Measurements from ENCODE around the gene SH3PXD2A. TPM values are rescaled to one million over a fixed set of nuclear protein-coding genes. Genes with fewer than 3 reads are reported as not detected.
"Not testable (repeated sequence)": the region's sequence is repeated elsewhere in the genome, so short reads cannot be mapped to it uniquely, and the experiment has no call there.

Gene SH3PXD2A
- total RNA-seq, 1 experiment from 2014 or later: 3.4 TPM

DNA sequence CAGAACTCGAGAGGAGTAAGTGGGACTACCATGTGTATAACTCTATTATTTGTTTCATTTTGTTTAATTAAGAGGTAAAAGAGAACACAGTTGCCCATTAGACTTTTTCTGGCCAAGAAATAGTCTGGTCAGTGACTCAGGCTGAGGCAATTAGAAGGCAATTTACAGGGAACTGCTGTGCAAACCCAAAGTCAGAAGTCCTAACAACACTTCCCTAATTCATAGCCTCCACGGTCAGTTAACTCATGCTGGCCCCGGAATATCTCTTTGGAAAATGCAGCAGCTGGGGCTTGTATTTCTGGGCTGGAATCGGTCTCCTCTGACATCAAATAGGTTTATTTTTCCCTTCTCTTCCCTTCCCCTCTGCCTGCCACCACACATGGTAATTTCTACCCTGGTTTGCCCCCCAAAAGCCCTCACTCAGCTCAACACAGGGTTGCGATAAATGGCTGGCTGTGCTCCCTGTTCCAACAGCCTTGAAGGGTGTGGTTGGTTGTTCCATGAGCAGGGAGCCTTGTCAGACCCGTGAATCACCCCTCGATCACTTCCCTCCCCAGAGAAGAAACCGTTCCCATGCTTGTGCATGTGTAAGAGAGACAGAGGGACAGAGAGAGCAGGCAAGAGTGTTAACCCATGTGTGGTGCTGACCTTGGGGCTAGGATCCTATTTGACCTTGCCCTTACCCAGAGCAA, 5.3 kb downstream of the SH3PXD2A start:
- DNase-seq (ENCODE audit: low read depth): peak; percentile 90

DNA sequence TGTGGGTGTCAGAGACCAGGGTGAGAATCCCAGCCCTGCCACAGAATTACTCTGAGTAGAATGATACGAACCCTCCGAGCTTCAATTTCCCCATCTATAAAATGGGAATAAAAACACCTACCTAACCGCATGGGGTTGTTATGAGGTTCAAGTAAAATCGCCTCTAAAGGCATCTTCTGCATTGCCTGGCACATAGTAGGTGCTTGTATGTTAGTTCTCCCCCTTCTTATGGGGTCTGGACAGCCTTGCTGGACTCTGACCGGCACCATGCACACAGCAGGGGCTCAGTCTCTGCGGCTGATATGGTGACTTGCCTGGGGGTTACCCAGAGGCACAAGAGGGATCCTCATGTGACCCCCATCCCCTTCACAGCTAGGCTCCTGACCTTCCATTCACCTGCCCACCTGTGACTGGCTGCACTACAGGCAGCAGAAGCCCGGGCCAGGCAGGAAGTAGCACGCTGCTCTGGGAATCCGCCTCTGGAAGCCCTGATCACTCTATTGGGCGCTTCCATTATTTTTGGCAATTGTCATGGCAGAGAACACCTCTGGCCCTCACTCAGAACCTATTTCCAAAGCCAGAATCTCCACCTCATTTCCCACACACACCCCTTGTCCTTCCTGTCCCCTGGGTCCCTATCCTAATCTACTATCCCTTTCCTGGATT, 6.0 kb downstream of the SH3PXD2A start:
- peak; percentile 22 for DNase-seq (ENCODE audit: low read depth)

- DNase-seq (ENCODE audit: low read depth): peak; percentile 17
These were observed 7.4 kb downstream of the SH3PXD2A start for GRCh38 chr10:103847909-103848468.

GRCh38 chr10:103847346-103847745, 8.0 kb downstream of the SH3PXD2A start:
- no peak for DNase-seq (ENCODE audit: low read depth)

GRCh38 chr10:103845972-103846371, 9.4 kb downstream of the SH3PXD2A start:
- DNase-seq (ENCODE audit: low read depth): peak; percentile 14

- not testable (repeated sequence) for DNase-seq (ENCODE audit: low read depth)
These were observed 10.0 kb downstream of the SH3PXD2A start for GRCh38 chr10:103845346-103845745.

DNA sequence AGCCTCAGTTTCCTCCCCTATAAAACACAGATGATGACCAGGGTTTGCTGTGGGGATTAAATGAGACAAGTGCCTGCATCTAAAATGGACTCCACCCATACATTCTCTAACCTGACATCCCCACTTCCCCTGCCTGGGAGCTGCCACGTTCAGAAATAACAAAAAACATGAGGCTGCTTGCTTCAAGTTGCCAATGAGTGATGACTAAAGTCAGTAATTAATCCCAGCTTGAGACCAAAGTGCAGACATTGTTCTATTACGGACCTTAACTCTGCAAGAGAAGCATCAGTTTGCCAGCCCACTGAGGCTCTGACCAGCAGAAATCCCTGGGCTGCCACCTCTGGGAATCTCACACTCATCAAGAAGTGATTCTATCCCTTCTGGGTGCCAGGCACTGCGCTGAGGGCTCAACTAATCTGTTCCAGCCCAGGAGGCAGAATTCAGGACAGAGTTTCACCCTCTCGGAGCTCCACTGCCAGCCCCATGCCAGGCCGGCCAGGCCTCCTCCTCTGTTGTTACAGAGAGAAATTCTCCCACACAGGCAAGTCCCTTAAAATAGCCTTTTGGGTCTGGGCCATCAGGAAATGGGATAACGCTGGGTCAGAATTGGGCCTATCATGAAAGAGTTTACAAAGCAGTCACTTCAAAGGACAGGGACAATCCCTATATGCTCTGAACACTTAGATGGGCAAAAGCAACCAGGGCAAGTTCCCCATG, 11.4 kb downstream of the SH3PXD2A start:
- no peak for DNase-seq (ENCODE audit: low read depth)

DNA sequence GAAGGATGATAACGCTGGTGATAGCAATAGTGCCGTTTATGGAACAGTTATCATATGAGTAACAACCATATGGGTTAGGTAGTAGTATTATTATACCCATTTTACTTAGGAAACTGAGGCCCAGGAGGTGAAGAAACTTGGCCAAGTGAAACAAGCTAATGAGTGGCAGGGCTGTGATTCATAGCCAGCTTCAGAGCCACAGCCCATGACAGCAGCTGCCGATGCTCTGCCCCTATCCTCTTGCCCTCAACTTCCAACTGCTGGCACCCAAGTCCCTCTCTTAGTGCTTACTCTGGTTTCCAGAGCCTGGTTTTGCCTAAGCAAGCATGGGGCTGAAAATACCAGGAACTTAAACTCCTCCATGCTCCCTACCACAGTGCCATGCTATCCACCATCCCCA, 12.3 kb downstream of the SH3PXD2A start:
- DNase-seq (ENCODE audit: low read depth): no peak

DNA sequence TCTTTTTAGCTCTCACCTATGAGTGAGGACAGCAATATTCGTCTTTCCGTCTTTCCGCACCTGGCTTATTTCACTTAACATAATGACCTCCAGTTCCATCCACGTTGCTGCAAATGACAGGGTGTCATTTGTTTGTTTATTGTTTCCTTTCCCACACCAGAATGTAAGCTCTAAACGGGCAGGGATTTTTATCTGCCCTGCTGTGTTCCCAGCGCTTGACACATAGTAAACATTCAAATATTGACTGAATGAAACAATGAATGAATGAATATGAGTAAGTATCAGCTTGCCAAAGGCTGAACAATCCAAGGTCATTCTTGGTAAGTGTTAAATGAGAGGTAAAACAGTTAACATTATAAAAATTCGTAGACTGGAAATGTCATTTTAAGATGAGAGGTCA, 12.8 kb downstream of the SH3PXD2A start:
- DNase-seq (ENCODE audit: low read depth): no peak

DNA sequence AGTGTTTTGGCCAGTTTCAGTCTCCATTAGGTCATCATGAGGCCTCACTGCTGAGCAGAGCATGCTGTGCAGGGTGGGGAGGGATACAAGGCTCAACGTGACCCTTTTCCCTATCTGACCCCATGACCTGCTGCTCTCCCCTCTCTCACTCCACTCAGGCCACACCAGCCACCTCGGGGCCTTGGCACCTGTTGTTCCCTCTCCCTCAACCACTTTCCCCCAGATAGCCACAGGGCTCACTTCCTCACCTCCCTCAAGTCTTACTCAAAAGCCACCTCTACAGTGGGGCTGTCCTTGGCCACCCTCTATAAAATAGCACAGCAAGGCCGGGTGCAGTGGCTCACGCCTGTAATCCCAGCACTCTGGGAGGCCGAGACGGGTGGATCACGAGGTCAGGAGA, 13.9 kb downstream of the SH3PXD2A start:
- no peak for DNase-seq (ENCODE audit: low read depth)

GRCh38 chr10:103840740-103841070, 14.7 kb downstream of the SH3PXD2A start:
- no peak for DNase-seq (ENCODE audit: low read depth)

DNA sequence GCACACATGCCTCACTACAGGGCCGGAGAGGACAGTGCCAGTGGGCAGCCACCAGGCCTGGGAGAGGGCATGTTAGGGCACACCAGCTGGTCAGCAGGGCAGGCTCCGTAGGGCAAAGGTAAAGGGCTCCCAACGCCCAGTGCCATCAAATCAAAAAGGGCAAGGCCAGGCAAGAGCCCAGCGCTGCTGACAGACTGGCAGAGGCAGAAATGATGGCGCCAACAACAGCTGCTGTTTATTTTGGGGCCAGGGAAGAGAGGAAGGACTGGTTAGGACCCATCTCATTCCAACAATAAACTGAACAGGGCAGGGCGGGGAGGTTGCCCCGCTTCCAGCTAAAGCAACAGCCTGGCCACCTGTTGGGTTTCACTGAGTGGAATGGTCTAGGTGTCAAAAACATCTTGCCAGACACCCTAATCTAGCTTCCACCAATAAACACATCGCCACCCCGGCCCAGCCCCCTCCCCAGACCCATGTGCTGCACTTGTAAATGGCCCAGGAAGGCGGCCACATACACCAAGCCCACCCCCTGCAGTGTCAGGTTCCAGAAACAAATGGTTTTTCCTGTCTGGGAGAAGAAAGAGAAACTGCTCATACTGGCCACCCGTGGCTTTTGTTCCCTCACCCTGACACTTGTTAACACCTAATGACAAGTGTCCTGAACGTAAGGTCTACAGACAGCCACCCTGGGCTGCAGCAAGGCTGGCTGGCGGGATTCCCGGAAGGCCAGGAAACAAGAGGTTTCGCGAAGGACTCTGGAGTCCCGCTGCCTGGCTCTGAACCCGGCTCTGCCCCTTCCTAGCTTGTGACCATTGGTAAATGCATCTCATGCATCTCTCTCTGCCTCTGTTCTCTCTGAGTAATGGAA, 15.3 kb downstream of the SH3PXD2A start:
- no peak for DNase-seq (ENCODE audit: low read depth)

DNA sequence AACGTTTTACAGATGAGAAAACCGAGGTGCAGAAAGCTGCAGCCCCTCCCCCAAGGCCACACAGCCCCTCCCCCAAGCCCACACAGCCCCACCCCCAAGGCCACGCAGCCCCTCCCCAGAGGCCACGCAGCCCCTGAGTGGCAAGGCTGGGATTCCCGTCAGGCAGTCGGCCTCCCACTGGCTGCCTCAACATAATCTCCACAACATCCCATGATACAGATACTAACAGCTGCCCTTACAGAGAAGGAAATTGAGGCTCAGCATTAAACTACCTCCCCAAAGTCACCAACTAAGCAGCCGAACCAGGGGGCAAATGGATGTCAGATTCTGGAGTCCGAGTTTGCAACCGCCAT, 15.9 kb downstream of the SH3PXD2A start:
- no peak for DNase-seq (ENCODE audit: low read depth)

DNA sequence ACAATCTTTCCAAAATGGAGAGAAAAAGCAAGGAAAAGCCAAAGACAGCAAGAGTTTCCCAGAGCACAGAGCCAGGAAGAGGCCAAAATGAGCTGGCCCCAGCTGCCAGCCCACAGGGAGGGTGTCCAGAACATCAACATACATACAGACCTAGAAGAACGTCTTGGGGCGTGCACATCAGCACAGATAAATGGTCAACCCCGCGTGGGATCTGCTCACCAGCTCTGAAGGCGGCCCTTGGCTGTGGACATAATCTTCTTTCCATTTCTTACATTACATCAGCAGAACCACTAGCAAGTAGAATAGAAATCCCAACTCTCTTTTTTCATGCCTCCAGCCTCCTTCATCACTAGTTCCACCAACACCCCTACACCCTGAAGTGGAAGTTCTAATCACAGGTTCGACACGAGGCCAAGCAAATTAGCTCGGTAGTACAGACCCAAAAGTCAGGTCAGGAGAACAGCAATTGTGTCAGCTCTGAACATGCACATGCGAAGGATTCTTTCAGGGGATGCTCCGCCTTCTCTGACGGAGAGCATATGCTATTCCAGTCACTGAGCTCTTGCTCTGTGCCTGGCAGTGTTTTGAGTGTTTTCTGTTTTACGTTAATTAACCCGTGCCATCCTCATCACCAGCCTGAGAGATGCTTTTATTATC, 16.4 kb downstream of the SH3PXD2A start:
- no peak for DNase-seq (ENCODE audit: low read depth)

DNA sequence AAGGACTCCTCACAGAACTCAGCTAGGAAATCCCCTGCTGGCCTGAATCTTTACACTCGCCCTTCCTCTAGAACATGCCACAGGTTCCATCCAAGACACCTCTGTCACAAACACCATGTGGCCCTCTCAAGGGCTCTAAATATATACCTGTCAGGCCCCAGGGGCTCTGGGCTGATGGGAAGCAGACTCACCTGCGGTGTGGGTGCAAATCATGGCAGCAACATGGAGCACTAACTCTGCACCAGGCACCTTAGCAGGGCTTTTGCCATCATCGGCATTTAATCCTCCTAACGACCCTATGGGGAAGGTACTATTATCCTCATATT, 17.3 kb downstream of the SH3PXD2A start:
- DNase-seq (ENCODE audit: low read depth): no peak

- DNase-seq (ENCODE audit: low read depth): peak; percentile 55
These were observed 17.9 kb downstream of the SH3PXD2A start for GRCh38 chr10:103837370-103838069.

GRCh38 chr10:103836861-103837260, 18.5 kb downstream of the SH3PXD2A start:
- no peak for DNase-seq (ENCODE audit: low read depth)

DNA sequence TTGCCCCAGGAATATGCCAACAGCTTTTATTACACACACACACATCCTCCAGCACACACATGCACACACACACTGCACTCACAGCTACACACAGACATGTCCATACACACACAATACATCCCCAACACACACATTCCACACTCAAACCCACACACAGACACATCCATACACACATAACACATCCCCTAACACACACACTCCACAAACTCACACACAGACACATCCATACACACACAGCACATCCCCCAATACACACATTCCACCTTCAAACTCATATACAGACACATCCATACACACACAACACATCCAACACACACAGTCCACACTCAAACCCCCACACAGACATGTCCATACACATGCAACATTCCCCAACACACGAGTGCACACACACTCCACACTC, 19.1 kb downstream of the SH3PXD2A start:
- DNase-seq (ENCODE audit: low read depth): no peak

DNA sequence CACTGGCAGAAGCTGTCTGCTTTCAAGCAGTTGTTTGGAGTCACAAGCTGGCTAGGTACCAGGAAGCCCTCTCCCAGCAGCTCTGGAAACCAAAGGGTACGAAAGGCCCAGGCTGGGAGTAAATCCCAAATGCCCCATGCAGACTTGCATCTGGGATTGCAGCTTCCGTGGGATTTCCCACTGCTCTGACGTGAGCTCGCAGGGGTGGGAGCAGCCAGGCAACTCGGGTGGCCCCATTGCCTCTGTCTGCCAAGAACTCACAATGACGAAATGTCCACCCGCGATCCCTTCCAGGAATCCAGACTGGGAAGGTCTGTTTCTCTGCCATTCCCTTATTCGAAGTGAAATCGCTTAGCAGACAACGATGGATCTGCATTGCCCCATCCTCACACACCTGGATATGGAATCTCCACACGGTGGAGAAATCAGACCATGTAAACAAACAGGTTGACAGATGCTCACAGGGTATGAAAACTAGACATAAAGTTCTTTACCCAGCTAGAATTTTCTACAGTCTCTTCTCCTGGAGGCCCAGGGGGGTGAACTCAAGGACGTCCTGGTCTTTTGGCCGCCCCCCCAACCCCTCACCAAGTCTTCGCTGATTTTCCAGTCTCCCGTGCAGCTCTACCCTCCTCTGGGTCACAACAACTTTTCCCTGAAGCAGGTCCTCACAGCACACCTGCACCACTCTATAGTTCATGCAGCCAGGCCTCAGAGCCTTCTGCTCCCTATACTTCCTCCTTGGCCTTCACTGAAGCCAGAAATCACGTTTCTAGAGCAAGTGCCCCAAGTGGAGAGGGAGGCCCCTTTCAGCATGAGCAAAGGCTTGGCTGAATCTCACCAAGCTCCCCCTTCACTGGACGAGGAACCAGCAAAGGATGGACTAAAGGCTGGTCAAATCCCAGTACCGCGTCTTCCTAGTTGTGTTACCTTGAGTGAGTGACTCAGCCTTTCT, 20.0 kb downstream of the SH3PXD2A start:
- DNase-seq (ENCODE audit: low read depth): no peak
